ENCODE data around the gene SCARB1. TPM values are rescaled to one million over a fixed set of nuclear protein-coding genes. Genes with fewer than 3 reads are reported as not detected.

Gene SCARB1
- total and polyA plus RNA-seq, 9 donors = 20.8 to 1,262 (median 81.7) TPM

- no peak overlapping the region for H3K27ac ChIP-seq
- no peaks in the 10 kb centered on the region for H3K9me3 ChIP-seq
- H3K4me1 ChIP-seq (ENCODE audit: insufficient read depth) = no peaks in the 10 kb centered on the region
- H3K27me3 ChIP-seq = no peaks in the 10 kb centered on the region
- WGBS, 3 donors = 88 to 100% (median 95%) methylated on average over 3 of the region's 3 CpGs
- H3K4me3 ChIP-seq = no peak overlapping the region
- DNase-seq = no peak
- no peaks in the 10 kb centered on the region for H3K36me3 ChIP-seq
- TF ChIP-seq POLR2A (IDR thresholded peaks at IDR 0.05) = no peak
- intact Hi-C loops (cut with DNase I) = no loop called here
These were observed 83.3 kb downstream of the SCARB1 start for GRCh38 chr12:124780336-124780735.

- Histone ChIP-seq H3K27me3 (no peaks in the 10 kb centered on the region), H3K4me1 (ENCODE audit: insufficient read depth) (peaks cover 5% of the 10 kb centered on the region), H3K9me3 (no peaks in the 10 kb centered on the region), H3K36me3 (no peaks in the 10 kb centered on the region), H3K27ac (no peak overlapping the region), H3K4me3 (no peak overlapping the region)
- no peak for DNase-seq
- TF ChIP-seq CTCF (IDR thresholded peaks at IDR 0.05) (no peak), POLR2A (IDR thresholded peaks at IDR 0.05) (no peak)
- WGBS, 3 donors = 81 to 87% (median 83%) methylated on average over 27 of the region's 27 CpGs
- intact Hi-C loops (cut with DNase I) = loop anchor here in 2 of 4 donors (5.0 to 10.0 kb wide), 2 partner anchors 123 to 125 kb away; no protein-coding TSS in a partner anchor
These were observed 84.2 kb downstream of the SCARB1 start for GRCh38 chr12:124779161-124780141.

- H3K27ac ChIP-seq = peak overlapping the region in 1 of 2 donors; percentile 79
- H3K36me3 ChIP-seq = no peaks in the 10 kb centered on the region
- 88 to 96% (median 94%) methylated on average over 12 of the region's 12 CpGs for WGBS, 3 donors
- H3K9me3 ChIP-seq = no peaks in the 10 kb centered on the region
- TF ChIP-seq CTCF (IDR thresholded peaks at IDR 0.05) (no peak), EP300 (IDR thresholded peaks at IDR 0.05) (no peak), POLR2A (IDR thresholded peaks at IDR 0.05) (no peak)
- H3K4me3 ChIP-seq = no peak overlapping the region
- H3K27me3 ChIP-seq = no peaks in the 10 kb centered on the region
- intact Hi-C loops (cut with DNase I) = loop anchor here in 2 of 4 donors (5.0 to 10.0 kb wide), 2 partner anchors 124 to 126 kb away; no protein-coding TSS in a partner anchor
- peaks cover 7% of the 10 kb centered on the region for H3K4me1 ChIP-seq (ENCODE audit: insufficient read depth)
- DNase-seq = no peak
These were observed 85.3 kb downstream of the SCARB1 start for GRCh38 chr12:124778411-124778810.

GRCh38 chr12:124777399-124778372 is 86.0 kb downstream of the SCARB1 start:
- peak; percentile 68 to 86 (median 71) for DNase-seq
- TF ChIP-seq EP300 (IDR thresholded peaks at IDR 0.05) (no peak), CTCF (IDR thresholded peaks at IDR 0.05) (no peak), POLR2A (IDR thresholded peaks at IDR 0.05) (no peak)
- H3K36me3 ChIP-seq = no peaks in the 10 kb centered on the region
- 59 to 68% (median 67%) methylated on average over 28 to 31 of the region's 31 CpGs for WGBS, 3 donors
- H3K4me3 ChIP-seq = no peak overlapping the region
- no peaks in the 10 kb centered on the region for H3K9me3 ChIP-seq
- intact Hi-C loops (cut with DNase I) = loop anchor here in 2 of 4 donors (5.0 to 10.0 kb wide), 2 partner anchors 125 to 127 kb away; no protein-coding TSS in a partner anchor
- H3K4me1 ChIP-seq (ENCODE audit: insufficient read depth) = peaks cover 7% of the 10 kb centered on the region
- H3K27me3 ChIP-seq = no peaks in the 10 kb centered on the region
- peak overlapping the region; percentile 59 to 79 for H3K27ac ChIP-seq
